Central memory CD8-positive, alpha-beta T cell (primary cell): ENCODE results near the gene DUSP7.

Experiments used
- ATAC-seq: fragments of 150-1000 bp; cut with Tn5 transposase; replicated peaks from 2 replicates; pipeline ENCODE4 v1.10.0; 2022; ENCODE audit warnings: mild to moderate bottlenecking, moderate FRiP score, moderate number of reproducible peaks; ENCODE audit not compliant: poor library complexity, severe bottlenecking; ENCODE audit errors: extremely low read depth
- DNase-seq, 2 donors: peaks; one replicate each; pipeline ENCODE4 v3.0.0; 2021; ENCODE audit warnings: low spot score in 2 of 2
- H3K27ac Mint-ChIP-seq: one replicate; pipeline ENCODE4 v1.8.0; 2022; ENCODE audit warnings: low read depth, mild to moderate bottlenecking, moderate library complexity, mixed read lengths
- H3K27me3 Mint-ChIP-seq: one replicate; pipeline ENCODE4 v1.8.0; 2022; ENCODE audit warnings: mixed read lengths
- H3K36me3 Mint-ChIP-seq: one replicate; pipeline ENCODE4 v1.8.0; 2022; ENCODE audit warnings: mild to moderate bottlenecking, moderate library complexity, mixed read lengths; ENCODE audit not compliant: insufficient read depth
- H3K4me1 Mint-ChIP-seq: one replicate; pipeline ENCODE4 v1.8.0; 2022; ENCODE audit warnings: mixed read lengths
- H3K4me3 Mint-ChIP-seq: one replicate; pipeline ENCODE4 v1.8.0; 2022; ENCODE audit warnings: mild to moderate bottlenecking, moderate library complexity, mixed read lengths
- H3K9me3 Mint-ChIP-seq: one replicate; pipeline ENCODE4 v1.8.0; 2022; ENCODE audit warnings: mixed read lengths

The DUSP7 gene

GRCh38 chr3:52083556-52084087 lies 27.3 kb upstream of the DUSP7 start:
- Mint-ChIP-seq H3K27me3 (no peaks in the 10 kb centered on the region), H3K36me3 (peaks cover 1% of the 10 kb centered on the region), H3K27ac (no peak overlapping the region), H3K4me3 (no peak overlapping the region), H3K9me3 (no peaks in the 10 kb centered on the region), H3K4me1 (peaks cover 25% of the 10 kb centered on the region)
- DNase-seq (no peak), ATAC-seq (no peak)

- DNase-seq (no peak), ATAC-seq (no peak)
- peaks cover 25% of the 10 kb centered on the region for H3K4me1 Mint-ChIP-seq
- H3K9me3 Mint-ChIP-seq, result no peaks in the 10 kb centered on the region
- no peak overlapping the region for H3K4me3 Mint-ChIP-seq
- no peak overlapping the region for H3K27ac Mint-ChIP-seq
- peaks cover 1% of the 10 kb centered on the region for H3K36me3 Mint-ChIP-seq
- H3K27me3 Mint-ChIP-seq, result no peaks in the 10 kb centered on the region
Measured at GRCh38 chr3:52082951-52083350, 26.6 kb upstream of the DUSP7 start.

DNA sequence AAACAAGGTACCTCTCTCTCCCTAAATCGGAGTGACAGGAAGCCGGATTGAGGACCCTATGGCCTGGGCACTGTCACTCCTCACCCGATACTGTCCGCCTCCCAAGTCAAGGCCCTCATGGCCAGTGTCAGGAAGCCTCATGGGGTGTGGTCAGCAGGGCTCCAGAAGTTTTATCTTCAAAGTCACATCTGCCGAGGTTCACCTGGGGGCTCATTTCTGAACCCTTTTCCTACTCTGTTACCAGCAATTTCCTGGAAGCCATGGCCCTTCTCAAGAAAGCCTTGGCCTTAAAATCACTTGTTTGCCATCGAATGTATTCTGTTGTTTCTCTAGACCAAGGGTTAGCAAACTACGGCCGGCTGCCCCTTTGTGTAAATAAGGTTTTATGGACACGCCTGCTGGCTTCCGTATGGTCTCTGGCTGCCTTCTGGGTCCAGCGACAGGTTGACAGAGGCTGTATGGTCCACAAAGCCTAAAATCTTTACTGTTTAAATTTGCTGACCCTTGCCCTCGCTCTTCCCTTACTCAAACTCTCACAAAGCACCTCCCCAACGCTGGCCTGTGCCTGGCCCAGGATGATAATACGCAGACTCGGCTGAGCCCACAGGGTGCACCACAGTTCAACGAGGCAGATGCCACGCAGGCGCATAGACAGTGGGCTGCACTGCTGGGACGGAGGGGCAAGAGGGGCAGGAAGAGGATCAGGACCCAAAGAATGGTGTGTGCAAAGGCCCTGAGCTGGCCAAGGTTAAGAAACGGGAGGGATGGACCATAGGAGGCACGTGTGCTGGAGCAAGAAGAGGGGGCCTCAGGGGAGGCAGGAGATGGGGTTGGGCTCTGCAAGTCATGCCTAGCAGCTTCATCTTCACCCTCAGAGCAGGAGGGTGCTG lies 24.7 kb upstream of the DUSP7 start:
- H3K27me3 Mint-ChIP-seq, result no peaks in the 10 kb centered on the region
- ATAC-seq, result no peak
- peaks cover 7% of the 10 kb centered on the region for H3K4me1 Mint-ChIP-seq
- DNase-seq, result no peak
- H3K36me3 Mint-ChIP-seq, result peaks cover 1% of the 10 kb centered on the region
- peak overlapping the region; percentile 23 for H3K27ac Mint-ChIP-seq
- no peaks in the 10 kb centered on the region for H3K9me3 Mint-ChIP-seq
- H3K4me3 Mint-ChIP-seq, result no peak overlapping the region

DNA sequence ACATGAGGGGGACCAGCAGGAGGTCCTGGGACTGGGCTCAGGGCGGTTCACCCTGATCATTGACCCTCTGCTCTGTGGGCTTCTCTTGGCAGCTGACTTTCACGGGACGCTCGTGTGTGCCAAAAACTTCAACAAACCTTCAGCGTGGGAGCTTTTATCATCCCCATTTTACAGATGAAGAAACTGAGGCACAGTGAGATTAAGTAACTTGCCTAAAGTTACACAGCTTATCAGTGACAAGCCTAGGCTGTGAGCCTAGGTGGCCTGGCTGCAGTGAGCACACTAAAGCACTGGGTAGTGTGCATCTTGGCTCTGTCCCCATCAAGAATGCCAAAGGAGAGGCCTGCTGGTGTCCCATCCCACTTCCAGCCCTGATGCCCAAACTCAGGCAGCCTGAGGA lies 23.6 kb upstream of the DUSP7 start:
- no peaks in the 10 kb centered on the region for H3K4me1 Mint-ChIP-seq
- no peak for DNase-seq
- no peak overlapping the region for H3K4me3 Mint-ChIP-seq
- peaks cover 1% of the 10 kb centered on the region for H3K36me3 Mint-ChIP-seq
- H3K27ac Mint-ChIP-seq, result no peak overlapping the region
- H3K9me3 Mint-ChIP-seq, result no peaks in the 10 kb centered on the region
- H3K27me3 Mint-ChIP-seq, result no peaks in the 10 kb centered on the region
- ATAC-seq, result no peak

DNA sequence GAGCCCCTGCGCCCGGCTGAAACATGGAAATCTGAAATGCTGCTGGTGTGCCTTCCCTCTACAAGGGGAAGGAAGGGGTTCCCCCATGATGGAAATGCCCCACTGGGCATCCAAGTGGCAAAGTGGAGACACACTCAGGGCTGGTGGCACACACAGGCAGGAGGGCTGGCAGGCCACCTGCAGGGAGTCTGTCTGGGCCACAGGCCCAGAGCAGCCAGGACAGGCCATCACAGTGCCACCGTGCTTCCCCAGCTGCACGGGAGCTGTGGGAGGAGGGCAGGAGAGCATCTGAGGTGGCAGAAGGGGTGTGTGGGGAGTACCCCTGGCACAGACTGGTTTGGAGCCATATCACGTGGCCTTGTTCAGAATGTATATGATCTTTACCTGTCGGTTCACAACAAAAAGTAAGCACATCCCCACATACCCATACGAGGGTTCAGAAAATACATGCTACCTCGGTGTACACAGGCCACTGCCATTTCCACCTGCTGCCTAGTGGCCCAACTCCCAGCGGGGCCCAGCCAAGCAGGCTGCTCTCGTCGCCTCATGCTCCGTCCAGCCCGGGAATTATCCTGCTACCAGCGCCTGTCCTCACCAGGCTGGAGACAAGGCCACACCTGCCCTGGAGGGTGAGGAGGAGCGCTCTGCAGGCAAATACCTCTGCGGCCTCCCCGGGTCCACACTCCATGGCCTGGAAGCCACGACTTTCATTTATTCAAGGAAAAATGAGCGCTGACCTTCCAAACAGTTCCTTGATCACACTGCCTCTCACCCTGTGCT lies 22.6 kb upstream of the DUSP7 start:
- ATAC-seq (no peak), DNase-seq (no peak)
- no peaks in the 10 kb centered on the region for H3K9me3 Mint-ChIP-seq
- no peak overlapping the region for H3K27ac Mint-ChIP-seq
- no peaks in the 10 kb centered on the region for H3K4me1 Mint-ChIP-seq
- H3K36me3 Mint-ChIP-seq, result peaks cover 1% of the 10 kb centered on the region
- H3K27me3 Mint-ChIP-seq, result no peaks in the 10 kb centered on the region
- no peak overlapping the region for H3K4me3 Mint-ChIP-seq

DNA sequence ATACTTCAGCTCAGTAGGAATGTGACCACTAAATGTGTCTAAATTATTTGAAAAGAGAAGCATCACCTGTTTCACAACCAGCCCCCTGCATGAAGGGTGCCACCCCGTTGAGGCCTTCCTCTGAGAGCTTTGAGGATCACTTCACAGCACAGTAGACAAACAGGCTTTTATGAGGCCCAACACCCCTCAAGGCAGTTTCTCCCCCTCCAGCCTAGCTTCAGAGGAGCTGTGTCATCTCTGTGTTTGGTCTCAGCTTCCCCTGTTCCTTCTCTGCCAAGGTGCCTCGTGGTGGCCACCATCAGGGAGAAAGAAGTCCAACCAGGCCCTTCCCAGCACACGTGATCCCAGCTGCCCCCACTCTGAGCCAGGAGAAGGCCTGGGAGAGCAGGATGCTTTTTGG lies 21.6 kb upstream of the DUSP7 start:
- Mint-ChIP-seq H3K9me3 (no peaks in the 10 kb centered on the region), H3K4me3 (no peak overlapping the region), H3K36me3 (peaks cover 1% of the 10 kb centered on the region), H3K27ac (no peak overlapping the region), H3K4me1 (no peaks in the 10 kb centered on the region), H3K27me3 (no peaks in the 10 kb centered on the region)
- no peak for ATAC-seq
- no peak for DNase-seq

- H3K27ac Mint-ChIP-seq, result no peak overlapping the region
- peaks cover 1% of the 10 kb centered on the region for H3K36me3 Mint-ChIP-seq
- no peak for ATAC-seq
- no peaks in the 10 kb centered on the region for H3K9me3 Mint-ChIP-seq
- no peak for DNase-seq
- no peaks in the 10 kb centered on the region for H3K27me3 Mint-ChIP-seq
- H3K4me1 Mint-ChIP-seq, result no peaks in the 10 kb centered on the region
- no peak overlapping the region for H3K4me3 Mint-ChIP-seq
Measured at GRCh38 chr3:52076896-52077780, 20.8 kb upstream of the DUSP7 start.

- ATAC-seq, result no peak
- peaks cover 4% of the 10 kb centered on the region for H3K4me1 Mint-ChIP-seq
- H3K27me3 Mint-ChIP-seq, result no peaks in the 10 kb centered on the region
- peaks cover 2% of the 10 kb centered on the region for H3K36me3 Mint-ChIP-seq
- no peak for DNase-seq
- H3K4me3 Mint-ChIP-seq, result no peak overlapping the region
- no peak overlapping the region for H3K27ac Mint-ChIP-seq
- no peaks in the 10 kb centered on the region for H3K9me3 Mint-ChIP-seq
Measured at GRCh38 chr3:52073490-52073889, 17.1 kb upstream of the DUSP7 start.

DNA sequence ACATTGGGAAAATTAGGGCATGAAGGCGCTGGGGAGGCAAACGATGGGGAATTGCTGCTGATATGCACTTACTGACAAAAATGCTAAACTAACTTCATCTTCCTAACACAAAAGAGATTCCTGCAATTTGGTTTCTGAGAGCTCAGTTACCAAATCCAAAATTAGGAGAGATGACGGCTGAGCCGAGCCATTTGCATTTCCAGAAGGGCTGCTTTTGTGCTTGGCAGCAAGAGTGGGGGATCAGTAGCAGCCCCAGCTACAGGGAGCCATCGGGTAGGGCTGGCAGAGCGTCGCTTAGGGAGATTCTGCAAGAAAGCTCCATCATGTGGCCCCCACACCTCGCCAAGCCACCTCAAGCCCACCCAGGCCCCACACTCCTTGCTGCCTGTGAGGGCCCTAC lies 16.1 kb upstream of the DUSP7 start:
- H3K9me3 Mint-ChIP-seq, result no peaks in the 10 kb centered on the region
- no peak for ATAC-seq
- peaks cover 2% of the 10 kb centered on the region for H3K36me3 Mint-ChIP-seq
- no peak for DNase-seq
- no peak overlapping the region for H3K4me3 Mint-ChIP-seq
- H3K4me1 Mint-ChIP-seq, result peaks cover 4% of the 10 kb centered on the region
- H3K27ac Mint-ChIP-seq, result no peak overlapping the region
- H3K27me3 Mint-ChIP-seq, result no peaks in the 10 kb centered on the region

DNA sequence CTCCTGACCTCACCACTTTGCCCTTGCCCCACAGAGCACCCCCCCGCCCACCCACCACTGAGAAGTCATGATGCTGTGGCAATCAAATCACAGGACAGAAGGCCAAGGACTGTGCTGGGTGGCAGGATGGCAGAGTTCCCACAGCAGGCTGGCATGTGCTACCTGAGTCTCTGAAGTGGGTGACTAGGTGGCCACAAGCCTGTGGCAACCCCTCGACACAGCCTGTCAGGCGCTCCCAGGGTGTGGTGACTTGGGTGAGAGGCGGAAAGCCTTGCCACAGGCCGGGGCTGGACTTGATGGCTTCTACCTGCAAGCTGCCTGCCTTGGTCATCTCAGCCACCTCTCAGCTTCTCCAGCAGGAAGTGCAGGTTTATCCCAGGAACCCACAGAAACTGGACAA lies 15.6 kb upstream of the DUSP7 start:
- H3K27me3 Mint-ChIP-seq, result no peaks in the 10 kb centered on the region
- DNase-seq (no peak), ATAC-seq (peak; percentile 39)
- H3K4me1 Mint-ChIP-seq, result peaks cover 4% of the 10 kb centered on the region
- peaks cover 2% of the 10 kb centered on the region for H3K36me3 Mint-ChIP-seq
- H3K9me3 Mint-ChIP-seq, result no peaks in the 10 kb centered on the region
- no peak overlapping the region for H3K27ac Mint-ChIP-seq
- no peak overlapping the region for H3K4me3 Mint-ChIP-seq

- H3K36me3 Mint-ChIP-seq, result peaks cover 2% of the 10 kb centered on the region
- no peaks in the 10 kb centered on the region for H3K9me3 Mint-ChIP-seq
- peak overlapping the region; percentile 25 for H3K27ac Mint-ChIP-seq
- no peaks in the 10 kb centered on the region for H3K27me3 Mint-ChIP-seq
- peaks cover 4% of the 10 kb centered on the region for H3K4me1 Mint-ChIP-seq
- peak; percentile 39 for ATAC-seq
- no peak overlapping the region for H3K4me3 Mint-ChIP-seq
- no peak for DNase-seq
Measured at GRCh38 chr3:52070724-52071621, 14.6 kb upstream of the DUSP7 start.
